ENCODE measurements around the gene AHCYL1.

DNA sequence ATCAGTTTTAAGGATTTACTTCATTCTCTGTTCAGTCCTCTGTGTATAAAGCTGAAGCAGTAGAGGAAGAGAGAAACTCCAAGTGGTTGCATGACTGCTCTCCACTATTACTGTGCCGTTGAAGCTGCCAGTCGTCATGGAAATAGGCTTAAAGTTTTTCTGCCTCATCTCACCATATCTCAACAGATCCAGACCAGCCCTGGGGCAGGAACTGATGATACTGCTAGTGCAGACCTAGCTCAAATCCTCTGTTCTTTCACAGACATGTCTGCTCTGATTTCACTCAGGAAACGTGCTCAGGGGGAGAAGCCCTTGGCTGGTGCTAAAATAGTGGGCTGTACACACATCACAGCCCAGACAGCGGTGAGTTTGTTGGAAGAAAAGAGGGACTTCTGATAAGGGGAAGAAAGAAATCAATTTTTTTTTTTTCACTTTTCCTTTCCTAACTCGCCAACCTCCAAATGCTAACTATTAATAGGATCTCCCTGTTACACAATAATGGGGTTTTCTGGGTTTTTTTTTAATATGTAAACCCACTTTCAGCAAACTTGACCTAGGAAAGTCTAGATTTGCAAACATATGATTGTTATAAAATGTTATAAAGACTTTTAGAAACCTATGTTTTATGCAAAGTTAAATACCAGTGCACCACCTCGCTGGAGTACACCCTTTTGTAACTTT is 27.7 kb downstream of the AHCYL1 start:
- TF ChIP-seq, protein P1, sequence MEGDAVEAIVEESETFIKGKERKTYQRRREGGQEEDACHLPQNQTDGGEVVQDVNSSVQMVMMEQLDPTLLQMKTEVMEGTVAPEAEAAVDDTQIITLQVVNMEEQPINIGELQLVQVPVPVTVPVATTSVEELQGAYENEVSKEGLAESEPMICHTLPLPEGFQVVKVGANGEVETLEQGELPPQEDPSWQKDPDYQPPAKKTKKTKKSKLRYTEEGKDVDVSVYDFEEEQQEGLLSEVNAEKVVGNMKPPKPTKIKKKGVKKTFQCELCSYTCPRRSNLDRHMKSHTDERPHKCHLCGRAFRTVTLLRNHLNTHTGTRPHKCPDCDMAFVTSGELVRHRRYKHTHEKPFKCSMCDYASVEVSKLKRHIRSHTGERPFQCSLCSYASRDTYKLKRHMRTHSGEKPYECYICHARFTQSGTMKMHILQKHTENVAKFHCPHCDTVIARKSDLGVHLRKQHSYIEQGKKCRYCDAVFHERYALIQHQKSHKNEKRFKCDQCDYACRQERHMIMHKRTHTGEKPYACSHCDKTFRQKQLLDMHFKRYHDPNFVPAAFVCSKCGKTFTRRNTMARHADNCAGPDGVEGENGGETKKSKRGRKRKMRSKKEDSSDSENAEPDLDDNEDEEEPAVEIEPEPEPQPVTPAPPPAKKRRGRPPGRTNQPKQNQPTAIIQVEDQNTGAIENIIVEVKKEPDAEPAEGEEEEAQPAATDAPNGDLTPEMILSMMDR (IDR thresholded peaks at IDR 0.05): no peak
- no peak for TF ChIP-seq POLR2A (IDR thresholded peaks at IDR 0.05)
